ENCODE results near the gene H1-8.
"Not testable (repeated sequence)": the region's sequence is repeated elsewhere in the genome, so short reads cannot be mapped to it uniquely, and the experiment has no call there.

The H1-8 gene

DNA sequence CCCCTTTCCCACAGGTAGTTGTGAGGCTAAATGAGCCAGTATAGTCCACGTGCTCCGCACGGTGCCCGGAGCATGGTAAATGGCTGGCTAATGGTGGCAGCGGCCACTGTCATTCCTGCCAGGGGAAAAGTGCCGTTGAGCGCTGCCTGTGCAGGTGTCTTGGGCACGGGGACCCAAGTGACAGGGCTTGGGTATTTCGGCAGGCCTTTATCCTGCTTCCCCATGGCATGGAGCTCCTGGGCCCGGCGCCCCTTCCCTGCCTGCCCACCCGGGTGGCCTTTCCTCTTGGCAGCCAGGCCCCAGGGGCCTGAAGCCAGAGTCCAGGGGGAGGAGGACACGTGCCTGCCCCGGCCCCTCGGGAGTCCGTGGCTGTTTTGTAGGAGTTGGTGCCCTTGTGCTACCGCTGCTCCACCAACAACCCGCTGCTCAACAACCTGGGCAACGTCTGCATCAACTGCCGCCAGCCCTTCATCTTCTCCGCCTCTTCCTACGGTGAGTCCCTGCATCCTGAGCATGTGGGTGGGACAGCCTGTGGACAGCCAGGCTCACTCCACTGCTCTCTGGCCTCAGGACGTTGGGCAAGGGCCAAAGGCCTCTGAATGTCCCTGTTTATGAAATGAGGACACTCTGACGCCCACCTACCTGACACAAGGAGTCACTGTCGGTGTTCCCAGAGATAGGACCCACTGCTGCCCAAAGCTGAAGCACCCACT is 27.7 kb upstream of the H1-8 start:
- not testable (repeated sequence) for DNase-seq

- DNase-seq: not testable (repeated sequence)
Observed at GRCh38 chr3:129515821-129516432, 27.0 kb upstream of the H1-8 start.

DNA sequence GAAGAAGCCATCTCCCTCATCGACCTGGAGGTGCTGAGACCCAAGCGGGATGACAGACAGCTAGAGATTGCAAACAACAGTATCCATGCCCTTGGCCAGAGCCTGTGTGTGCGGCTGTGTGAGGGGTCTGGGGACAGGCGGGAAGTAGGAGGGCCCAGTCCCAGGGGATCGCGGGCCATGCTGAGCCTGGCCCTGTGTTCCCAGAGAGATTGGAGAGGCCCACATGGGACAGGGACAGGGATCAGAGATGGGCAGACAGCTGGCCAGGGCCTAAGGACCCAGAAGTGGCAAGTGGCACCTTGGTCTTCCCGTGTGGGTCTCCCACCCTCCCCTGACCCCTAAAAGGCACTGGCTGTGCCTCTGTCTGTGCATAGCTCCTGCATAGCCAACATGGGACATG is 25.5 kb upstream of the H1-8 start:
- no peak for DNase-seq

- DNase-seq: no peak
Observed at GRCh38 chr3:129518038-129518561, 24.9 kb upstream of the H1-8 start.

DNA sequence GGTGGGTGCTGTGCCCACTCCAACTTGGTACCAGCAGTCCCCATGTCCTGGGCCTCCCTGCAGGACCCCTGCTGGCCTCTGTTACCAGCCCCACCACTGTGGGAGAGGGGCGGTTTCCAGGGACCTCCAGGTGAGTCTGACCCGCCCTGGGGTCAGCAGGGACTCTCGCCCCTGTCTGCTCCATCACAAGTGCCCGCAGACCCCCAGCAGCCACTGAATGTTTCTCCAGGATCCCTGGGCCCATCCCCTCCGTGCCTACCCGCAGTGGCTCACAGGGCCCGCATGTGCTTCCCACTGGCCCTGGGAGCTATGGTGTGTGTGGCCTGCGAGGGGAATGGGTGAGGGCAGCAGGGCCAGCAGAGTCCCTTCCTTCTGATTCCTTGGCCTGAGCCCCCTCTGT is 24.4 kb upstream of the H1-8 start:
- DNase-seq: no peak

DNA sequence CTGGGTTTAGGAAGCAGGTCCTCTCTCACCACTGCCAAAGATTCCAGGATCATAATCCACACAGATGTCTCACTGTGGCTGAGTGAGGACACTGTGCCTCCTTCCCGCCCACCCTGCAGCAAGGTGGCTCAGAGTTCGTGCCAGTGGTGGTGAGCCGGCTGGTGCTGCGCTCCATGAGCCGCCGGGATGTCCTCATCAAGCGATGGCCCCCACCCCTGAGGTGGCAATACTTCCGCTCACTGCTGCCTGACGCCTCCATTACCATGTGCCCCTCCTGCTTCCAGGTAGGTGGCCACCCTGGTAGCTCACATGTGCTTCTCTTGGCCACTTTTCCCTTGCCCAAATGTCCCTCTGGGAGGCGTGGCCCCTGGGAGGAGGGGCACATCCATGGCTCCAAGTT is 23.5 kb upstream of the H1-8 start:
- DNase-seq: no peak

DNA sequence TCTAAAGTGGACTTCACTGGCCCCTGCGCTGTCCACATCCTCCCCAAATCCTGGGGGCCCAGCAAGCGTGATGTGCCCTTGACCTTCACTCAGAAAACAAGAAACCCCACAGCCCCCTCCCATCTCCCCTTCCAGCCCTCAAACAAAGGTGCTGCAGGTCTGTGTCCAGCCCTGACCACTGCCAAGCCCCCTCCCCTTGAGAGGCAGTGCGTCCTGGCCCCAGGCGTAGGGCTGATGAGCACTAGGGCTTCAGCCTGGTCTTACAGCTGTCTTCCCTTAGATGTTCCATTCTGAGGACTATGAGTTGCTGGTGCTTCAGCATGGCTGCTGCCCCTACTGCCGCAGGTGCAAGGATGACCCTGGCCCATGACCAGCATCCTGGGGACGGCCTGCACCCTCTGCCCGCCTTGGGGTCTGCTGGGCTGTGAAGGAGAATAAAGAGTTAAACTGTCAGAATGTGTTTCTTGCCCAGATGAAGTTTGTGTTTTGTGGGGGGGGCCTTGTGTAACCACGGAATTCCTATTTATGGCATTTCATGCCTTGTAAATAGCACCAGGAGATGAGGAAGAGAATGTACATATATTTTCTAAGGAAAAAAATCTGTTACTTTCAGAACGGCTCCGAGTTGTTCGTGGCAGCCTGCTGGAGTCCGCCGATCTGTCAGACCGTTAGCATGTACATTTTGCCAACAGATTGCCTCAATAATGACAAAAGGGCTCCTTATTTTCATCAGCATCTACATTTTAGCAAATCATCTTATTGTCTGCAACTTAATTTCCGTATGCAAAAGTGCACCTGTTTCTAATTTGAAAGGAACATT is 22.9 kb upstream of the H1-8 start:
- DNase-seq: no peak

DNA sequence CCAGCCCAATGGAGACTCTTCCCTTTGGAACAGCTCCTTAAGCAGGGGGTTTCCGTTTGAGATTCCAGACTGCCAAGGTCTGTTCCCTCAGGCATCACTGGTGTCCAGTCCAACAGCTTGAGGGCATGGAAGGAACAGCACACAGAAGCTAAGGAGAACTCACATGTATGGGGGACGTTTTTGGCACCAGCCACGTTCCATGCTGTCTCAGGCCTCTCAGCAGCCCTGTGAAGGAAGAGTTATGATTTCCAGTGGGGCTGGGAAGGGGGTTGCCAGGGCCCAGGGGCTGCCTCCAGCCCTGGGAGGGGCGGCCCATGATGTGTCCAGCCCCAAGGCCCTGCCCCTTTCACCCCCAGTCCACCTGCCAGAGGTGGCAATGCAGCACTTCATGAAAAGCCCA is 22.0 kb upstream of the H1-8 start:
- peak; percentile 33 for DNase-seq

- peak; percentile 64 for DNase-seq
Observed at GRCh38 chr3:129521611-129522010, 21.4 kb upstream of the H1-8 start.

GRCh38 chr3:129522953-129523352 is 20.0 kb upstream of the H1-8 start:
- no peak for DNase-seq

DNA sequence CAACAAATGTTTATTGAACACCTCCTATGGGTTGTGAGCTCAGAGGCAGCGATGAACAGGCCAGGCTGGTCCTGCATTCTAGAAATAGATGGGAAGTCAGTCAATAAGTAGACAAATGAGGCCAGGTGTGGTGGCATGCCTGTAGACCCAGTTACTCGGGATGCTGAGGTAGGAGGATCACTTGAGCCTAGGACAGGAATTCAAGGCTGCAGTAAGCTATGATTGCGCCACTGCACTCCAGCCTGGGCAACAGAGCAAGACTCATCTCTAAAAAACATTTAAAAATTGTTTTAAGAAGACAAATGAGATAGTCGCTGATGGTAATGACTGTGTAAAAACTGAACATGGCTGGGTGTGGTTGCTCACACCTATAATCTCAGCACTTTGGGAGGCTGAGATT is 18.9 kb upstream of the H1-8 start:
- no peak for DNase-seq

- DNase-seq: no peak
Observed at GRCh38 chr3:129525341-129525968, 17.5 kb upstream of the H1-8 start.

DNA sequence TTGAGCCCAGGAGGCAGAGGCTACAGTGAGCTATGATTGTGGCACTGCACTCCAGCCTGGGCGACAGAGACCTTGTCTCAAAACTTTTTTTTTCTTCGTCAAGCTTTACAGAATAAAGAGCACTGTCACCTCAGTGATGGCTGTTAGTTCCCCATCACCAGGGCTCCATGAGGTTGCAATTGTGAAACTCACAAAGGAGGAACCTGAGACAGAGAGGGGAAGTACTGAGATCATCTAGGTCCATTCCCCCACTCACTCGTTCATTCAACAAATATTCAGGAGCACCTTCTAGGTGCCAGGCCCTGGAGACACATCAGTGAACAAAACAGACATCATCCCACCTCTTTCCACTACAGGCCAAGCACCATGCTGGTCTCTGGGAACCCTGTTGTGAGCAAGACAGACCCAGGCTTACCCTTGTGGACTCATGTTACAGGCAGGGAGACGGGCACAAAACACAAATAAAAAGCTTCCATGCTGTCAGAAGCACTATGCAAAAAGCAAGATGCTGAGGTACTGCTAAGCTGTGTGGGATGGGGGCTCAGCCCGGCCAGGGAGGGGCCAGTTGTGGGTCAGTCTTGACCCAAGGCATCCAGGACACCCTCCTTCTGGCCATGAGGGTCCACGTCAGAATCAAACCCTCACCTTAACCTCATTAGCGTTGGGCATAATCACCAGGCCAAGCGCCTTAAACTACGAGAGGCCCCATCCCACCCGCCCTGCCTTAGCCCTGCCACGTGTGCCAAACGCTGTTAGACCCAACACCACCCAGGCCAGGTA is 16.7 kb upstream of the H1-8 start:
- DNase-seq: no peak

- DNase-seq: no peak
Observed at GRCh38 chr3:129527262-129527661, 15.7 kb upstream of the H1-8 start.

- DNase-seq: no peak
Observed at GRCh38 chr3:129528589-129529100, 14.3 kb upstream of the H1-8 start, which contains the start of gene RHO. TSS of gene RHO (plus strand) at chr3:129528639. CDS start at chr3:129528734, 95 bp downstream.

- DNase-seq: no peak
Observed at GRCh38 chr3:129529436-129530210, 13.4 kb upstream of the H1-8 start.

DNA sequence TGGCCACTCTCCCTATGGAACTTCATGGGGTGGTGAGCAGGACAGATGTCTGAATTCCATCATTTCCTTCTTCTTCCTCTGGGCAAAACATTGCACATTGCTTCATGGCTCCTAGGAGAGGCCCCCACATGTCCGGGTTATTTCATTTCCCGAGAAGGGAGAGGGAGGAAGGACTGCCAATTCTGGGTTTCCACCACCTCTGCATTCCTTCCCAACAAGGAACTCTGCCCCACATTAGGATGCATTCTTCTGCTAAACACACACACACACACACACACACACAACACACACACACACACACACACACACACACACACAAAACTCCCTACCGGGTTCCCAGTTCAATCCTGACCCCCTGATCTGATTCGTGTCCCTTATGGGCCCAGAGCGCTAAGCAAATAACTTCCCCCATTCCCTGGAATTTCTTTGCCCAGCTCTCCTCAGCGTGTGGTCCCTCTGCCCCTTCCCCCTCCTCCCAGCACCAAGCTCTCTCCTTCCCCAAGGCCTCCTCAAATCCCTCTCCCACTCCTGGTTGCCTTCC is 12.7 kb upstream of the H1-8 start:
- DNase-seq: no peak

- no peak for DNase-seq
Observed at GRCh38 chr3:129530821-129531220, 12.2 kb upstream of the H1-8 start.

DNA sequence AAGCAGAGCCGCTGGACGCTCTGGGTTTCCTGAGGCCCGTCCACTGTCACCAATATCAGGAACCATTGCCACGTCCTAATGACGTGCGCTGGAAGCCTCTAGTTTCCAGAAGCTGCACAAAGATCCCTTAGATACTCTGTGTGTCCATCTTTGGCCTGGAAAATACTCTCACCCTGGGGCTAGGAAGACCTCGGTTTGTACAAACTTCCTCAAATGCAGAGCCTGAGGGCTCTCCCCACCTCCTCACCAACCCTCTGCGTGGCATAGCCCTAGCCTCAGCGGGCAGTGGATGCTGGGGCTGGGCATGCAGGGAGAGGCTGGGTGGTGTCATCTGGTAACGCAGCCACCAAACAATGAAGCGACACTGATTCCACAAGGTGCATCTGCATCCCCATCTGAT is 11.3 kb upstream of the H1-8 start:
- no peak for DNase-seq

GRCh38 chr3:129532261-129532660 is 10.7 kb upstream of the H1-8 start:
- no peak for DNase-seq

GRCh38 chr3:129533406-129533805 is 9.6 kb upstream of the H1-8 start:
- no peak for DNase-seq

Data from NCI-H1105 (cell line).